ENCODE results near the gene ZMAT3.

ZMAT3 gene

GRCh38 chr3:179081885-179082284 lies 10.3 kb upstream of the ZMAT3 start:
- TF ChIP-seq POLR2AphosphoS5 (IDR thresholded peaks at IDR 0.05; ENCODE audit: low read depth) (no peak), CTCF (IDR thresholded peaks at IDR 0.05; ENCODE audit: insufficient read depth, low read length) (no peak), REST (IDR thresholded peaks at IDR 0.05; ENCODE audit: insufficient replicate concordance, low read depth) (no peak), GABPA (IDR thresholded peaks at IDR 0.05; ENCODE audit: low read depth) (no peak), SPI1 (IDR thresholded peaks at IDR 0.05; ENCODE audit: borderline replicate concordance, low read depth) (no peak)
- Histone ChIP-seq H3K27ac (replicated peaks) (no peak overlapping the region), H3K27me3 (ENCODE audit: insufficient read depth, poor library complexity, severe bottlenecking) (no peaks in the 10 kb centered on the region), H3K4me3 (replicated peaks; ENCODE audit: insufficient read depth, low read length) (no peak overlapping the region)
- DNase-seq (ENCODE audit: low read depth in 1 of 2, low spot score in 1 of 2), result no peak

DNA sequence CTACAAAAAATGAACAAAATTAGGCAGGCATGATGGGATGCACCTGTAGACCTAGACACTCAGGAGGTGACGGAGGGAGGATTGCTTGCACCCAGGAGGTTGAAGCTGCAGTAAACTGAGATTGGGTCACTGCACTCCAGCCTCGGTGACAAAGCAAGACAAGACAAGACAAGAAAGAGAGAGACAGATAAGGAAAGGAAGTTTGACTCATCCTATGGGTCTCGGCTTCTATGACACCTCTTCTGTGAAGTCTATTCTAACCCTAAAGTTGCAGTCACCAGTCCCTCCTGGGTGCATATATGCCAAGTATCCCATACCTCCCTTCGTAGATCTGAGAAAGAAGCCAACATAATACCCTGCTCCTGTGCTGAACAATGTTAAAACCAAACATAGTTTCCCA lies 7.9 kb upstream of the ZMAT3 start:
- Histone ChIP-seq H3K4me3 (replicated peaks; ENCODE audit: insufficient read depth, low read length) (no peak overlapping the region), H3K27me3 (ENCODE audit: insufficient read depth, poor library complexity, severe bottlenecking) (no peaks in the 10 kb centered on the region), H3K27ac (replicated peaks) (no peak overlapping the region)
- TF ChIP-seq POLR2AphosphoS5 (IDR thresholded peaks at IDR 0.05; ENCODE audit: low read depth), result no peak
- no peak for TF ChIP-seq CTCF (IDR thresholded peaks at IDR 0.05; ENCODE audit: insufficient read depth, low read length)
- no peak for DNase-seq (ENCODE audit: low read depth in 1 of 2, low spot score in 1 of 2)

GRCh38 chr3:179076243-179077027 lies 4.8 kb upstream of the ZMAT3 start:
- H3K27ac ChIP-seq (replicated peaks), result no peak overlapping the region
- no peaks in the 10 kb centered on the region for H3K27me3 ChIP-seq (ENCODE audit: insufficient read depth, poor library complexity, severe bottlenecking)
- TF ChIP-seq SPI1 (IDR thresholded peaks at IDR 0.05; ENCODE audit: borderline replicate concordance, low read depth) (no peak), GABPA (IDR thresholded peaks at IDR 0.05; ENCODE audit: low read depth) (no peak), POLR2AphosphoS5 (IDR thresholded peaks at IDR 0.05; ENCODE audit: low read depth) (no peak), REST (IDR thresholded peaks at IDR 0.05; ENCODE audit: insufficient replicate concordance, low read depth) (no peak), CTCF (IDR thresholded peaks at IDR 0.05; ENCODE audit: insufficient read depth, low read length) (no peak)
- no peak for DNase-seq (ENCODE audit: low read depth in 1 of 2, low spot score in 1 of 2)
- no peak overlapping the region for H3K4me3 ChIP-seq (replicated peaks; ENCODE audit: insufficient read depth, low read length)

- no peak overlapping the region for H3K4me3 ChIP-seq (replicated peaks; ENCODE audit: insufficient read depth, low read length)
- peak; percentile 33 to 61 for DNase-seq (ENCODE audit: low read depth in 1 of 2, low spot score in 1 of 2)
Measured at GRCh38 chr3:179074656-179075055, 3.0 kb upstream of the ZMAT3 start.

More at GRCh38 chr3:179074656-179075055, 3.0 kb upstream of the ZMAT3 start:
- Histone ChIP-seq H3K27me3 (ENCODE audit: insufficient read depth, poor library complexity, severe bottlenecking) (no peaks in the 10 kb centered on the region), H3K27ac (replicated peaks) (no peak overlapping the region)
- TF ChIP-seq GABPA (IDR thresholded peaks at IDR 0.05; ENCODE audit: low read depth) (no peak), REST (IDR thresholded peaks at IDR 0.05; ENCODE audit: insufficient replicate concordance, low read depth) (no peak), POLR2AphosphoS5 (IDR thresholded peaks at IDR 0.05; ENCODE audit: low read depth) (no peak), CTCF (IDR thresholded peaks at IDR 0.05; ENCODE audit: insufficient read depth, low read length) (no peak), SPI1 (IDR thresholded peaks at IDR 0.05; ENCODE audit: borderline replicate concordance, low read depth) (no peak; the same call in 1 of the 2 replicates)
